HG02938 (cell line): ENCODE measurements around the gene RNF121.
A peak's percentile ranks its signal among the peaks of the same experiment; 100 is the strongest.

Experiments
- ATAC-seq: cut with Tn5 transposase; IDR thresholded peaks from one replicate; pipeline ENCODE4 v1.9.1; 2021; ENCODE audit warnings: mild to moderate bottlenecking, moderate library complexity; ENCODE audit not compliant: unreplicated experiment

Gene RNF121

GRCh38 chr11:71987521-71987920, 58.7 kb downstream of the RNF121 start:
- ATAC-seq, result no peak

GRCh38 chr11:71988050-71988449, 59.2 kb downstream of the RNF121 start:
- no peak for ATAC-seq

GRCh38 chr11:71990701-71991100, 61.9 kb downstream of the RNF121 start:
- ATAC-seq, result no peak

DNA sequence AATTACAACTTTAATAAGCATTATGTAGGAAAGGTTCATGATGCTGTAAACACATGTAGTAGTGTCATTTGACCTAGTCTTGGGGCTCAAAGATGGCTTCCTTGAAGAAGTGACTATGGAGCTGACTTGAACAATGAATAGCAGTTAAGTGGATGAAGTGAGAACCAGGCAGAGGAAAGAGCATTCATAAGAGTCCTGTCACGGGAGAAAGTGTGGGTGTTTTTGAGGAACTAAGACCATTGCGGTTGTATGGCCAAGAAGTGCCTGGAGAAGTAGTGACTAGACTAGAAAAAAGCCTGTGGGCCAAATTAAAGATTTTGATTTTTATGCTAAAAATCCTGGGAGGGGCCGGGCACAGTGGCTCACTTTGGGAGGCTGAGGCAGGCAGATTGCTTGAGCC, 62.6 kb downstream of the RNF121 start:
- ATAC-seq, result peak; percentile 79

DNA sequence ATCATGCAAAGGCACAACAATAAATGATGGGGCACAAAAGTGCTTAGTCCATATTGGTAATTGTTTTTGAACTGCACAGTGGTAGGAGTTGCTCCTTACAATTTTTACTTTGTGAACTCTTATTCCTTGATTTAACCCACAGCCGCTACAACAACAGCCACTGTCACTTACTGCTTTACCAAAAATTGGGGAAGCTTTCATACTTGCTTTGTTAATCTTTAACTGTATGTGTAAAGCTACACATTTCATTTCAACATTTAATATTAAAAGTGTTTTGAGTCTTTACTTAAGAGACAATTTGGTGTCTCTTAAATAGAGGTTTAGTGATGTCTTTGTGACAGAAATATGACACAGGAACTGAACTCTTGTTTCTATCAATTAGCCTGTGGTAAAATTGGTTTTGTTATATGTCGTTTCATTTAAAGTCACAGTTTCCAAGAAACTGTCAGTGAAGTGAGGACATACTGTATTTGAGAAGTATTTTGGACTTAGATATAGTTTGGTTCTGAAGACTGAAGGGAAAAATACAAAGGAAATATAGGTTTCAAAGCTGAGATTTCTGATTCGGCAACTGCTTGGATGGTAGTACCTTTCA, 63.4 kb downstream of the RNF121 start:
- no peak for ATAC-seq

- ATAC-seq, result no peak
Observed at GRCh38 chr11:71994786-71995185, 65.9 kb downstream of the RNF121 start.

- ATAC-seq, result no peak
Observed at GRCh38 chr11:71995726-71996291, 67.0 kb downstream of the RNF121 start.

DNA sequence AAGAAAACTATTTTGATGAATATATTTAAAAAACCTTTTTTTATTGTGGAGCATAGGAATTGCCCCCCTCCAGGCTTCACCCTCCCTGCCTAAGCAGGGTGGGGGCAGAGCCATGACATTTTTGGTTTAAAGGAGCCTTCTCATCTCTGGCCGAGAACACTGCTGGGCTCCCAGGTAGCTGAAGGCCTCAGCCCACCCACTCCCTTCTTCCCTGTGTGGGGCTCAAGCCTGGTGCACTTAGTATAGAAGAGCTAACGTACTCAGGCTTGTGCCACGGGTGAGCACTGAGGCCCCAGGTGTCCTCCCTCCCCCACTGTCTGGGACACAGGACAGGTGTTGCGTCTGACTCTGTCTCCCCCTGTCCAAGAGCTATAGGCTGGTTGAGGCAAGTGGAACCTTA, 67.7 kb downstream of the RNF121 start:
- no peak for ATAC-seq

GRCh38 chr11:71996946-71997345, 68.1 kb downstream of the RNF121 start:
- no peak for ATAC-seq

- no peak for ATAC-seq
Observed at GRCh38 chr11:71997594-71997993, 68.7 kb downstream of the RNF121 start.

DNA sequence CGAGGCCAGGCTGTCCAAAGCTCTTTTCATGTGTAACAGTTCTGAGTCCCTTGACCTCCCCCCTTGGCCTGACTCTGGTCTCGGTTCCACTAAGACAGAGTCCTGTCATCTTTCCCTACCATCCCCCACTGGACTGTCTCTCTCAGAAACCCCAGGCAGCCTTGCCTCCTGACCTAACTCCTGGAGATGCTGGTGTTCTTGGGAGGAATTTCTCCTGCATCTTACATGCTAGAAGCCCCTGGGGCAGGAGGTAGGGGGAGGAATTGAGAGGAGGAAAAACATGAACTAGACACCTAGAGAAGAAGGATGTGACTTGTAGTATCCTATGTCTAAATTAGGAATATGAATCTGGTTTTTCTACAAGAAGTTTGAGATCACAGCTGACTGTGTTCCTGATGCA, 69.2 kb downstream of the RNF121 start:
- ATAC-seq, result no peak

- no peak for ATAC-seq
Observed at GRCh38 chr11:71998649-71999310, 69.9 kb downstream of the RNF121 start, which contains the start of gene IL18BP. TSS of gene IL18BP (plus strand) at chr11:71998909. CDS start at chr11:71999985, 1,076 bp downstream.

- no peak for ATAC-seq
Observed at GRCh38 chr11:71999362-71999761, 70.5 kb downstream of the RNF121 start.

GRCh38 chr11:71999798-72000197, 71.0 kb downstream of the RNF121 start:
- no peak for ATAC-seq

DNA sequence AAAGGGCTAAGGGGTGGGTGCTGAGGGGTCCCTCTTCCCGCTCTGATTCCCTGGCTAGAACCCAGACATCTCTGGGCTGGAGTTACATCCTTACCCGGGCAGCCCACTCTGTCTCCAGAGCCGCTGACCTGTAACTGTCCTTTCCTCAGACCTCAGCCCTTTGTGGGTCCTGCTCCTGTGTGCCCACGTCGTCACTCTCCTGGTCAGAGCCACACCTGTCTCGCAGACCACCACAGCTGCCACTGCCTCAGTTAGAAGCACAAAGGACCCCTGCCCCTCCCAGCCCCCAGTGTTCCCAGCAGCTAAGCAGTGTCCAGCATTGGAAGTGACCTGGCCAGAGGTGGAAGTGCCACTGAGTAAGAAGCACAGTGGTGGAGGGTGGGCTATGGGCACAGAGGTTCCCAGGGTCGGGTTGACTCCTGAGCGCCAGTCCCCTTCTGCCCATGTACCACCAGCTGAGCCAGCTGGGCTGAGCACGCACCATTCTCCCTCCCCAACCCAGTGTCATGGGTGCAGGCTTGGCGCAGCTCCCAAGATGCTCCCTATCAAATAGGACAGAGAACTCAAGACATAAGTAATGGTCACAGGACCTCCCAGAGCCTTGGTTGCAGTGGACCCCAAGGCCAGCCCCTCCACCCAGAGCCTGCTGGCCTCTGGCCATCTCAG, 71.5 kb downstream of the RNF121 start:
- ATAC-seq, result no peak

- ATAC-seq, result no peak
Observed at GRCh38 chr11:72001285-72001684, 72.4 kb downstream of the RNF121 start.

DNA sequence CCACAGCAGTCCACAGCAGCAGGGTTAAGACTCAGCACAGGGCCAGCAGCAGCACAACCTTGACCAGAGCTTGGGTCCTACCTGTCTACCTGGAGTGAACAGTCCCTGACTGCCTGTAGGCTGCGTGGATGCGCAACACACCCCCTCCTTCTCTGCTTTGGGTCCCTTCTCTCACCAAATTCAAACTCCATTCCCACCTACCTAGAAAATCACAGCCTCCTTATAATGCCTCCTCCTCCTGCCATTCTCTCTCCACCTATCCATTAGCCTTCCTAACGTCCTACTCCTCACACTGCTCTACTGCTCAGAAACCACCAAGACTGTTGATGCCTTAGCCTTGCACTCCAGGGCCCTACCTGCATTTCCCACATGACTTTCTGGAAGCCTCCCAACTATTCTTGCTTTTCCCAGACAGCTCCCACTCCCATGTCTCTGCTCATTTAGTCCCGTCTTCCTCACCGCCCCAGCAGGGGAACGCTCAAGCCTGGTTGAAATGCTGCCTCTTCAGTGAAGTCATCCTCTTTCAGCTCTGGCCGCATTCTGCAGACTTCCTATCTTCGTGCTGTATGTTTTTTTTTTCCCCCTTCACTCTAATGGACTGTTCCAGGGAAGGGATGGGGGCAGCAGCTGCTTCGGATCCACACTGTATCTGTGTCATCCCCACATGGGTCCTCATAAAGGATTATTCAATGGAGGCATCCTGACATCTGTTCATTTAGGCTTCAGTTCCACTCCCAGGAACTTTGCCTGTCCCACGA, 73.2 kb downstream of the RNF121 start:
- no peak for ATAC-seq

DNA sequence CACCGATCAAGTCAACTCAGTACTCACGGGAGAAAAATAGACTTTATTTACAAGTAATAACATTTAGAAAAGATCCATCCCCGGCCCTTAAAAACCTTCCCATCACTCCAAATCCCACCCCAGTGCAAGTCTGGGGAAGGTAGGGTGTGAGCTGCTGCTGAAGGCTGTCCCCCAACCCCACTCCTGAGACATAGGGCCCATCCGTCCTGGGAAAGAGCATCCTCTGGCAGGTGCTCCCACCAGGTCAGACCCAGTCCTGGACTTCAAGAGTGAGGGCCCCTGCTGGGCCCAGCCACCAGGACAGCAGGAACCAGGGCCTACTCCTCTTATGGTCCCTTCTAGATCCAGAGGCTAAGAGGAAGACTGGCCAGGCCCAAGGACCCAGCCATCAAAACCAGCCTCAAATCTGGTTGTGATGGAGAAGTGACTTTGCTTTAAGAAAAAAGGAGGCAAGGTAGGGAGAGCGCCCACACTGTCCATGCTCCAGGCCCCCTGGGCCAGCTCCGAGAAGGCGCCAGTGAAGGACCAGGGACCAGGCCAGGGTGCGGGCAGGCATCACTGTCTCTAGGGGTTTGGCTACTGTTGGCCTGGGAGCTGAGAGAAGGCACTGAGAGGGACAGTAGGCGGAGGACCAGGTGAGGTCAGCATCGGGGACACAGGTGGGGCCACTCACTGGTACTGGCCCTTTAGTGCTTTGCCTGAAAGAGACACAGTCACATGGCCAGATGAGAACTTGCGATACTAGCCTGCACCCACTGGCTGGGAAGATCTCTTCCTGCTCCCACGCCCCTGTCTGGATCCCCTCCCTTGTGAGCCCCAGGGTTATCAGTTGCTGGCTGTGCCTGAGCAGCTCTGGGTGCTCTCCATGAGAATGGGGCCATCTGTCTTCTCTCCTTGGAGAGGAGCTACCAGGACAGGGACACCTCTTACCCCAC, 74.3 kb downstream of the RNF121 start:
- no peak for ATAC-seq

DNA sequence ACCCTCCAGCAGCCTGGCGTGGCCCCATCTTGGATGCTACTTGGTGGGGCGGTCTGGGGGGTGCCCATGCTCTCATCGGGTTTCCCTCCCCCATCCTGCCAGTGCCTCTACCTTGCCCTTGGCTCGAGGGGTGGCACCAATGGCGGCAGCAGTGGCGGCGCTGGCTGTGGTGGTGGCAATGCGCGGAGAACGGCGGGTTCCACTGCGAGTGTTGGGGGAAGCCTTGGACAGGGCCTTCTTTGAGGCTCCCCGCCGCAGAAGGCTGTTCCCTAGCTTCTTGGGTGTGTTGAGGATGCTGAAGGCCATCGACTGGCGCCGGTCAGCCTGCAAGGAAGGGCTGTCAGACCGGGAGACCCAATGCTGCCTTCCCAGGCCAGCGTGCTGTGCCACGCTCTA, 74.9 kb downstream of the RNF121 start:
- ATAC-seq, result no peak
